NOMO-1 treated with dmso at 0.1 percent for 144 hours (cell line): ENCODE results near the gene IP6K2.

ENCODE experiments used
- DNase-seq: peaks from one replicate; lab custom pipeline; 2025; ENCODE audit not compliant: unreplicated experiment; lab: John Stamatoyannopoulos, UW

The IP6K2 gene

GRCh38 chr3:48690846-48691458, 26.1 kb downstream of the IP6K2 start:
- DNase-seq: no peak

GRCh38 chr3:48689384-48689783, 27.6 kb downstream of the IP6K2 start:
- DNase-seq: no peak

GRCh38 chr3:48688737-48689075, 28.3 kb downstream of the IP6K2 start:
- DNase-seq: no peak

- DNase-seq: no peak
These were observed 28.8 kb downstream of the IP6K2 start for GRCh38 chr3:48688032-48688736.

GRCh38 chr3:48687220-48687678, 29.8 kb downstream of the IP6K2 start:
- DNase-seq: no peak

DNA sequence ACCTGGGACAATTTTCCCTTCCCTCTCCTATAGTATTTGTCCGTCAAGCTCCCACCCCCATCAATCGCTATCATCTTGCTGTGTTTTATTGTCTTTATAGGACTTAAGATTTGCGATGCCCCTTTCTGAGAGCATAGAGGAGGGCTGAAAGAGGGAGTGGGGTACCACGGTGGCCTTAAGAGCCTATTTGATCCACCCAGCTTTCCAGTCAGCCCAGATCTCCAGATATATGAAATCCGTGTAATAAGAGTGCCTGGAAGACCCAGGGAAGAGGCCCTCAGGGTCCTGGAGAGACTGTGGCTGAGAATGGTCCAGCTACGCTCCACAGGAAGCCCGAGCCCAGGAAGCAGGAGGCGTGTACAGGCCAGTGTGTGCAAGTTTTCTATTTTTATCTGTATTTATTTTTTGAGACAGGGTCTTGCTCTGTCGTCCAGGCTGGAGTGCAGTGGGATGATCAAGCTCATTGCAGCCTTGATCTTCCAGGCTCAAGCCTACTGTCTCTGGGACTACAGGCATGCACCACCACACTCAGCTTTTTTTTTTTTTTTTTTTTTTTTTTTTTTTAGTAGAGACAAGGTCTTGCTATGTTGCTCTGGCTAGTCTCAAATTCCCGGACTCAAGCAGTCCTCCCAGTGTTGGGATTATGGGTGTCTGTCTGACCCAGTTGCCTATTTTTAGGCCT, 30.3 kb downstream of the IP6K2 start:
- DNase-seq: no peak

- peak; percentile 66 for DNase-seq
These were observed 31.2 kb downstream of the IP6K2 start, which contains the start of gene NCKIPSD for GRCh38 chr3:48685603-48686511. TSS of gene NCKIPSD (minus strand) at chr3:48685915. CDS start at chr3:48685807, 108 bp downstream.

GRCh38 chr3:48685293-48685602, 31.8 kb downstream of the IP6K2 start:
- DNase-seq: no peak

DNA sequence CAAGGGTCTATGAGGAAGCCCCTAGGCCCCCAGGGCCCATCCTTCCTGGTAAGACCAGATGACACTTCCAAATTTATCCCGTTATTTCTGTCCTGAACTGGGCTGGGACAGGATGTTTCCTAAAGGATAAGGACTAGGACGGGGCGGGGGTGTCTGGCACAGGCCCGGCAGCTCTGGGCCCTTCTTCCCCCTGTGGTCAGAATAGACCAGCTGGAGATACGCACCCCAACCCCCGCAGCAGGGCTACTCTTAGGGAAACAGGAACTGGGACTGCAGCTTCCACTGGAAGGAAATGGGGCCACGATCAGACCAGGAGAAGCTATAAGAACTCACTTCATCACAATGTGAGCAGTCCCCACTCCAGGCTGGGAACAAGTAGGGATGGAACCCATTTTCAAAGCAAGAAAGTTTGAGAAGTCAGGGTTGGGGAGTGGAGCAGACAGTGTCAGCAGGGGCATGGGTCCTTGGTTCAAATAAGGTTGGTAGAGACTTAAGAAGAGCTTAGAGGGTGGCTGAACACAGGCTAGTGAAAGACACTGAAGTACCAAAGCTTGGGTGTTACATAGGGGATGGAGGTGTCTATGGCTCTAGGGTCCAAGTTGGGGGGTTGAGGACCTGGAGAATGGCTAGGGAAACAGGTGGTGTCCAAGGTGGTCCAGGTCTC, 32.4 kb downstream of the IP6K2 start:
- DNase-seq: no peak

- no peak for DNase-seq
These were observed 33.0 kb downstream of the IP6K2 start for GRCh38 chr3:48684054-48684349.

GRCh38 chr3:48682786-48683185, 34.2 kb downstream of the IP6K2 start:
- DNase-seq: no peak

DNA sequence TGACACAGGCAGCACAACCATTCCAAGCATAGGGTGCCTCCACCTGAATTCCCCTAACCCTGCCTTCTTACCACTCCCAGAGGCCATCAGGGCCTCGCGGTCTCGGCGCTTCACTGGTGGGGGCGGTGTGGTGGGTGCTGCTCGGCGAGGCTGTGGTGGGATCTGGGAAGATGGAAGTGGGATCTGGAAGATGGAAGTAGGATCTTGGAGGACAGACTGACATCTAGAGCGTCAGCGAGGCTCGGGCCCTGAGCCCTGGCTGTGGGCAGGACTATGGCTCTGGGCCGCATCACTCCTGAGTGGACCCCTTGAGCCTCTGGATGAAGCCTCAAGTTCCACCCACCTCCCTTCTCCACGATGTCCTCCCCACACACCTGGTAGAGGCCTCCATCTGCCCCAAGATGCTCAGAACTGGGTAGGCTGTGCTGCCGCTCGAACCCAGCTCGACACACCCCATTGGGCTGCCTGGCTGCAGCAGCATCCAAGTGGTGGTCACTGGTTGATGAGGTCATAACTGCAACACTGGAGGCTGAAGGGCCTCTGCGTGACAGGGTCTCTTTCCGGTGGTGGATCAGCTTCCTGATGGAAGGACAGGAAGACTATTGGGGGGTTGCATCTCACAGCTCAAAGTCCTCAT, 34.9 kb downstream of the IP6K2 start:
- DNase-seq: no peak

- DNase-seq: no peak
These were observed 35.5 kb downstream of the IP6K2 start for GRCh38 chr3:48681541-48681880.

GRCh38 chr3:48680811-48681540, 36.0 kb downstream of the IP6K2 start:
- no peak for DNase-seq

DNA sequence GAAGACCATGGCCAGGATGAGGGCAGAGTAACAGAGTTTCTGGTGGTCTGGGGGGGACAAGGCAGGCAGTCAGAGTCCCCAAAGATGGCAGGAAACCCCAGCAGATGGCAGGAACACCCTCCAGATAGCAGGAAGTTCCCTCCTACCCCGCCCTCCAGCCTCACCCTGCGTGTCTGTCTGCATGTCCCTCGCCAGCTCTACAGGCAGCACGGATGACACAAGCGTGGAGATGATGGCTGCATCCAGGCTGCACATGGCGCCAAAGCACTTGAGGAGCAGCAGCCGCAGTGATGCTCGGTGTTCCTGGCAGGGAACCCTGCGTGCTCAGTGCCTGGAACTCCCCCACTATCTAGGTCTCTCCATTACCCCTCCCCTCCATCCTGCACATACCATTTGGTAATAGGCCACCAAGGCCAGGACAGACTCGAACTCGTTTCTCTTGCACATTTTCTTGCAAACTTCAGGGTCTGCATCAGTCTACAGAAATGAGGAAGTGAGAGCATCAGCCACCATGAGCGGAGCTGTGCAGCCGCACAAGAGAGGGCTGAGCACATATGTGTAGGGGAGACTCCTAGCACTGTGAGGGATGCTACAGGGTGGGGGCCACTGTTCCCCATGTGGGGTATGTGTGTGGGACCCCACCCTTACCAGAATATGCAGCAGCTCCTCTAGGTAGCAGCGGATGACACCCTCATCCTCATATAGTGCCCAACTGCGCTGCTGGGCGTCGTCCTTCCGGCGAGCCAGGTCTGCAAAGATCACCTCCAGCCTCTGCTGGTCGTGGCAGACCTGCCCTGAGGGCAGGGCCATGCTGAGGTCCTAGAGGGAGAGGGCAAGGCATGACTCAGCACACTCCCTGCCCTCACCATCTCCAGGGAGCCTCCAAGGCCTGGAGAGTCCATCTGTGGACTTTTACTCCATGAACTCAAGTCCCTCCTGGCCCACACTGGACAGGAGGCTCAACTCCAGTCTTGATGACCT, 37.3 kb downstream of the IP6K2 start:
- DNase-seq: no peak

- no peak for DNase-seq
These were observed 38.2 kb downstream of the IP6K2 start for GRCh38 chr3:48678566-48679380.

DNA sequence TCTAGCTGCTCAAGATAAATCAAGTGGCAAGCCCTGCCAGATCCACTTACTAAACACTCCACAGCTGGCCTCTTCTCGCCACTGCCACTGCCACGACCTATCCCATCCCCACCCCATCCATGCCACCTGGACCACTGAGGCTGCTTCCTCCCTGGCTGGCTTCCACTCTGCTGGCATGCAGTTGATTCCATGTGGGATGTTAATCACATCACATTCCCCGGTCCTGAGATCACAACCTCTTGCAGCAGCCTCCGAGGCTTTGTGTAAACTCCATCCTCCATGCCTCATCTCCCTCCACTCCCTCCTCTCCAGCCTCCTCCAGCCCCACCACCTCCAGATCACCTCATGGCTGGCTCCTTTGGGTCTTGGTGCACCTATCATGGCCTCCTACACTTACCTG, 39.0 kb downstream of the IP6K2 start:
- no peak for DNase-seq

DNA sequence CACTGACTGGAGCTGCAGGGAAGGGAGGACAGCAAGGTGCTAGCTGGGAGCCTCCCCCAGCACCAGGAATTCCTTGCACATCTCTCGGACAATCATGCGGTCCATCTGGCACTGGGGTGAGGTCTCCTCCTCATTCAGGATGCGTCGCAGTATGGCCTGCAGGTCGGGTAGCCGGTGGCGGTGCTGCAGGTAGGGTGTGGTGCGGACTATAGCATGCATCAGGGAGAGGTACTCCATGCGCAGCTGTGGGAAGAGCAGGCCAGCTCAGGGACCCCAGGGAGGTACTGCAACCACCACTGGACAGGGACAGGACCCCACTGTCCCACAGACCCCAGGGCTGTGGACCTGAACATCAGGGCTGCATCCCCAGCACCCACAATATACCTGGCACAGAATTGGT, 42.5 kb downstream of the IP6K2 start:
- no peak for DNase-seq
